HFFc6 (cell line): ENCODE measurements around the gene PRR22. TPM values are rescaled to one million over a fixed set of nuclear protein-coding genes. Genes with fewer than 3 reads are reported as not detected.

ENCODE experiments used
- DNase-seq: peaks from one replicate; pipeline ENCODE4 v3.0.0-alpha.2; 2018
- H3K27ac Mint-ChIP-seq: 2 replicates; pipeline ENCODE4 v1.8.0; 2020; ENCODE audit warnings: mild to moderate bottlenecking, mixed read lengths
- H3K27me3 Mint-ChIP-seq: 2 replicates; pipeline ENCODE4 v1.8.0; 2021; ENCODE audit warnings: mild to moderate bottlenecking, moderate library complexity, mixed read lengths; ENCODE audit not compliant: insufficient read depth
- H3K36me3 Mint-ChIP-seq: 2 replicates; pipeline ENCODE4 v1.8.0; 2021; ENCODE audit warnings: low read depth, mixed read lengths
- H3K4me1 Mint-ChIP-seq: 2 replicates; pipeline ENCODE4 v1.8.0; 2020; ENCODE audit warnings: low read depth, mixed read lengths
- H3K4me3 Mint-ChIP-seq: 2 replicates; pipeline ENCODE4 v1.8.0; 2020; ENCODE audit warnings: mild to moderate bottlenecking, moderate library complexity, mixed read lengths
- H3K9me3 Mint-ChIP-seq: 2 replicates; pipeline ENCODE4 v1.8.0; 2020; ENCODE audit warnings: mild to moderate bottlenecking, mixed read lengths
- CTCF ChIP-seq: fragments of 200-600 bp; sonication (generic); IDR thresholded peaks from 2 replicates; pipeline ENCODE4 v1.5.0; 2021; ENCODE audit warnings: antibody characterized with exemption, mild to moderate bottlenecking
- total RNA-seq, 6 experiments: library from RNA; stranded (reverse); fragmentation: NEBNext Ultra II Directional; extraction: Animal tissue kit (Norgen Biotek cat#: 25700); gene quantifications; 2 replicates in 1 of 6; 3 replicates in 5 of 6; pipeline ENCODE4 v1.2.3, GENCODE V29; 2021

The PRR22 gene
- total RNA-seq, 6 experiments from 2014 or later: 0.92 to 1.6 (median 1.4) TPM

- Mint-ChIP-seq H3K36me3 (peaks cover 4% of the 10 kb centered on the region; the same call in 1 of the 2 replicates), H3K9me3 (no peaks in the 10 kb centered on the region), H3K4me1 (no peaks in the 10 kb centered on the region), H3K4me3 (no peak overlapping the region), H3K27ac (no peak overlapping the region), H3K27me3 (peaks cover 28% of the 10 kb centered on the region)
- DNase-seq: no peak
- TF ChIP-seq CTCF: no peak
These were observed 40.2 kb upstream of the PRR22 start for GRCh38 chr19:5824751-5825150.

GRCh38 chr19:5823579-5824281 is 39.2 kb upstream of the PRR22 start:
- DNase-seq: no peak
- TF ChIP-seq CTCF: peak; percentile 51; the same call in 1 of the 2 replicates
- peaks cover 4% of the 10 kb centered on the region; the same call in 1 of the 2 replicates for H3K36me3 Mint-ChIP-seq
- H3K4me3 Mint-ChIP-seq: no peak overlapping the region
- no peak overlapping the region for H3K27ac Mint-ChIP-seq
- H3K27me3 Mint-ChIP-seq: peaks cover 23% of the 10 kb centered on the region
- no peaks in the 10 kb centered on the region for H3K4me1 Mint-ChIP-seq
- no peaks in the 10 kb centered on the region for H3K9me3 Mint-ChIP-seq

- no peak for TF ChIP-seq CTCF
- Mint-ChIP-seq H3K27me3 (peaks cover 21% of the 10 kb centered on the region), H3K27ac (no peak overlapping the region), H3K36me3 (peaks cover 4% of the 10 kb centered on the region; the same call in 1 of the 2 replicates), H3K4me3 (no peak overlapping the region), H3K9me3 (no peaks in the 10 kb centered on the region), H3K4me1 (no peaks in the 10 kb centered on the region)
- no peak for DNase-seq
These were observed 37.8 kb upstream of the PRR22 start for GRCh38 chr19:5822181-5822844.

GRCh38 chr19:5821521-5822180 is 37.1 kb upstream of the PRR22 start:
- no peak for TF ChIP-seq CTCF
- H3K4me3 Mint-ChIP-seq: no peak overlapping the region
- H3K9me3 Mint-ChIP-seq: no peaks in the 10 kb centered on the region
- H3K36me3 Mint-ChIP-seq: no peaks in the 10 kb centered on the region
- no peak for DNase-seq
- peaks cover 22% of the 10 kb centered on the region for H3K27me3 Mint-ChIP-seq
- no peaks in the 10 kb centered on the region for H3K4me1 Mint-ChIP-seq
- no peak overlapping the region for H3K27ac Mint-ChIP-seq

GRCh38 chr19:5820785-5821184 is 36.2 kb upstream of the PRR22 start:
- H3K4me1 Mint-ChIP-seq: no peaks in the 10 kb centered on the region
- no peak overlapping the region; the same call in 1 of the 2 replicates for H3K27ac Mint-ChIP-seq
- H3K36me3 Mint-ChIP-seq: no peaks in the 10 kb centered on the region
- no peak for DNase-seq
- no peak overlapping the region for H3K4me3 Mint-ChIP-seq
- no peaks in the 10 kb centered on the region for H3K9me3 Mint-ChIP-seq
- H3K27me3 Mint-ChIP-seq: peaks cover 27% of the 10 kb centered on the region
- no peak for TF ChIP-seq CTCF
